H1 (cell line): ENCODE measurements around the gene KCND3. TPM values are rescaled to one million over a fixed set of nuclear protein-coding genes. Genes with fewer than 3 reads are reported as not detected.

Experiments
- CTCF ChIA-PET: fragments of 300-600 bp; sonication (Branson Sonifier 250); formaldehyde crosslinking; loops from one replicate; lab custom pipeline; 2021; ENCODE audit not compliant: partially characterized antibody; lab: Charles Lee
- POLR2A ChIA-PET: fragments of 300-600 bp; sonication (Branson Sonifier 250); formaldehyde crosslinking; loops from one replicate; lab custom pipeline; 2021; ENCODE audit warnings: inconsistent platforms; ENCODE audit not compliant: partially characterized antibody; lab: Charles Lee
- DNase-seq, 2 experiments: peaks; one replicate each; pipeline versions ENCODE4 v3.0.0 to v3.0.0-alpha.2; 2010 to 2022; ENCODE audit warnings: low spot score in 2 of 2, low read depth in 1 of 2, mixed read lengths in 1 of 2
- FAIRE-seq: peaks from 2 replicates; lab custom pipeline; 2011; peaks lifted over from hg19 to GRCh38; lab: Jason Lieb, UNC
- H2AFZ ChIP-seq: 2 replicates; pipeline ENCODE4 v1.8.1; 2012; ENCODE audit warnings: low read length, inconsistent platforms
- H2AK5ac ChIP-seq: 2 replicates; pipeline ENCODE4 v1.6.1; 2013; ENCODE audit warnings: low read depth, low read length
- H2BK120ac ChIP-seq: replicated peaks from 2 replicates; pipeline ENCODE3; 2013; ENCODE audit warnings: low read depth, low read length, inconsistent platforms
- H2BK12ac ChIP-seq: 2 replicates; pipeline ENCODE4 v1.6.1; 2013; ENCODE audit warnings: low read depth, low read length
- H2BK15ac ChIP-seq: 2 replicates; pipeline ENCODE4 v1.6.1; 2013; ENCODE audit warnings: low read length
- H2BK20ac ChIP-seq: 2 replicates; pipeline ENCODE4 v1.6.1; 2013; ENCODE audit warnings: low read length
- H2BK5ac ChIP-seq: 2 replicates; pipeline ENCODE4 v1.6.1; 2013; ENCODE audit warnings: low read depth, low read length
- H3K14ac ChIP-seq: 2 replicates; pipeline ENCODE4 v1.6.1; 2013; ENCODE audit warnings: inconsistent platforms; ENCODE audit not compliant: insufficient read length
- H3K18ac ChIP-seq: 2 replicates; pipeline ENCODE4 v1.6.1; 2013; ENCODE audit warnings: low read length; ENCODE audit errors: extremely low read depth
- H3K23ac ChIP-seq: 2 replicates; pipeline ENCODE4 v1.6.1; 2013; ENCODE audit warnings: inconsistent platforms; ENCODE audit not compliant: insufficient read length
- H3K23me2 ChIP-seq: 2 replicates; pipeline ENCODE4 v1.6.1; 2013; ENCODE audit warnings: low read depth, low read length
- H3K27ac ChIP-seq: 2 replicates; pipeline ENCODE4 v1.6.1; 2011; ENCODE audit warnings: low read depth, low read length, inconsistent platforms
- H3K27me3 ChIP-seq, 4 experiments: replicated peaks in 1 of 4; 1 replicate in 1 of 4; 2 replicates in 3 of 4; pipeline versions ENCODE4 v1.6.1 to v1.8.1; 2011 to 2013; ENCODE audit warnings: low read length in 3 of 4, mild to moderate bottlenecking in 3 of 4, inconsistent platforms in 2 of 4, mixed read lengths in 2 of 4, moderate library complexity in 1 of 4; ENCODE audit not compliant: control insufficient read depth in 3 of 4, insufficient read depth in 3 of 4; ENCODE audit errors: extremely low read depth in 1 of 4
- H3K36me3 ChIP-seq, 4 experiments: 2 replicates each; pipeline versions ENCODE4 v1.6.1 to v1.8.1; 2011 to 2013; ENCODE audit warnings: mild to moderate bottlenecking in 4 of 4, low read length in 3 of 4, moderate library complexity in 2 of 4, control low read depth in 1 of 4, inconsistent platforms in 1 of 4; ENCODE audit not compliant: insufficient read depth in 4 of 4, control insufficient read depth in 2 of 4
- H3K4ac ChIP-seq: replicated peaks from 2 replicates; pipeline ENCODE3; 2013; ENCODE audit warnings: low read length, low read depth, mixed read lengths, inconsistent platforms; ENCODE audit not compliant: insufficient read length
- H3K4me1 ChIP-seq, 4 experiments: replicated peaks in 1 of 4; 1 replicate in 1 of 4; 2 replicates in 3 of 4; pipeline versions ENCODE4 v1.6.1 to v1.8.1; 2011 to 2013; ENCODE audit warnings: low read length in 3 of 4, inconsistent platforms in 2 of 4, mixed read lengths in 1 of 4; ENCODE audit not compliant: insufficient read depth in 4 of 4, control insufficient read depth in 3 of 4
- H3K4me2 ChIP-seq, 2 experiments: 2 replicates each; pipeline versions ENCODE4 v1.6.1 to v1.8.1; 2011 to 2013; ENCODE audit warnings: low read depth in 2 of 2, low read length in 2 of 2, control low read depth in 1 of 2, inconsistent platforms in 1 of 2, mild to moderate bottlenecking in 1 of 2; ENCODE audit not compliant: insufficient read depth in 1 of 2
- H3K4me3 ChIP-seq, 4 experiments: fragments of 200-600, 300-600 bp in 1 of 4; sonication (generic), shearing (Covaris generic), sonication (Bioruptor Twin) in 1 of 4; 2 replicates each; pipeline versions ENCODE4 v1.5.1 to v1.8.1; 2011 to 2016; ENCODE audit warnings: low read length in 4 of 4, low read depth in 3 of 4, control low read depth in 2 of 4, inconsistent platforms in 2 of 4, mild to moderate bottlenecking in 2 of 4, mixed read lengths in 1 of 4, moderate library complexity in 1 of 4; ENCODE audit not compliant: insufficient read depth in 2 of 4; ENCODE audit errors: extremely low read depth in 1 of 4
- H3K56ac ChIP-seq: replicated peaks from 2 replicates; pipeline ENCODE3; 2013; ENCODE audit warnings: low read depth, mild to moderate bottlenecking, mixed read lengths, low read length, inconsistent platforms; ENCODE audit not compliant: insufficient read length
- H3K79me1 ChIP-seq: 2 replicates; pipeline ENCODE4 v1.6.1; 2013; ENCODE audit warnings: low read depth, low read length, control low read depth
- H3K79me2 ChIP-seq, 2 experiments: 2 replicates each; pipeline versions ENCODE4 v1.6.1 to v1.8.1; 2012 to 2013; ENCODE audit warnings: low read length in 2 of 2, mild to moderate bottlenecking in 2 of 2, inconsistent platforms in 1 of 2; ENCODE audit not compliant: insufficient read depth in 2 of 2, control insufficient read depth in 1 of 2
- H3K9ac ChIP-seq, 4 experiments: replicated peaks in 1 of 4; 1 replicate in 1 of 4; 2 replicates in 3 of 4; pipeline versions ENCODE4 v1.6.1 to v1.8.1; 2011 to 2013; ENCODE audit warnings: low read depth in 3 of 4, low read length in 3 of 4, control low read depth in 2 of 4, mild to moderate bottlenecking in 2 of 4, moderate library complexity in 2 of 4, inconsistent platforms in 1 of 4; ENCODE audit errors: extremely low read depth in 1 of 4
- H3K9me3 ChIP-seq, 2 experiments: 2 replicates each; pipeline versions ENCODE4 v1.6.1 to v1.8.1; 2012 to 2013; ENCODE audit warnings: mild to moderate bottlenecking in 2 of 2, moderate library complexity in 2 of 2, control low read depth in 1 of 2, inconsistent platforms in 1 of 2, low read depth in 1 of 2, low read length in 1 of 2, mixed read lengths in 1 of 2; ENCODE audit not compliant: insufficient read depth in 2 of 2
- H4K20me1 ChIP-seq, 2 experiments: replicated peaks in 1 of 2; 2 replicates each; pipeline versions ENCODE3 to v1.8.1; 2011 to 2013; ENCODE audit warnings: inconsistent platforms in 2 of 2, low read length in 2 of 2, mild to moderate bottlenecking in 1 of 2; ENCODE audit not compliant: insufficient read depth in 2 of 2, control insufficient read depth in 1 of 2
- H4K5ac ChIP-seq: 2 replicates; pipeline ENCODE4 v1.6.1; 2013; ENCODE audit warnings: low read length, low read depth, mixed read lengths, inconsistent platforms; ENCODE audit not compliant: insufficient read length
- H4K8ac ChIP-seq: 2 replicates; pipeline ENCODE4 v1.8.0; 2013; ENCODE audit warnings: mild to moderate bottlenecking, moderate library complexity, low read length, inconsistent platforms; ENCODE audit not compliant: insufficient read depth; ENCODE audit errors: extremely low read depth
- H4K91ac ChIP-seq: replicated peaks from 2 replicates; pipeline ENCODE3; 2013; ENCODE audit warnings: low read length, mixed read lengths, inconsistent platforms; ENCODE audit not compliant: insufficient read length
- CHD2 ChIP-seq: IDR thresholded peaks from 2 replicates; pipeline ENCODE4 v1.6.1; 2012; ENCODE audit warnings: low read length, improper control_type of control experiment
- E2F6 ChIP-seq: IDR thresholded peaks from 2 replicates; pipeline ENCODE4 v1.6.1; 2012; ENCODE audit warnings: inconsistent platforms
- EP300 ChIP-seq, 2 experiments: IDR thresholded peaks; 1 replicate in 1 of 2; 2 replicates in 1 of 2; pipeline ENCODE4 v1.6.1; 2011 to 2012; ENCODE audit warnings: low read depth in 2 of 2, low read length in 2 of 2, mild to moderate bottlenecking in 2 of 2, borderline replicate concordance in 1 of 2, inconsistent platforms in 1 of 2, moderate library complexity in 1 of 2
- EZH2 ChIP-seq: fragments of 200-600 bp; sonication (generic); IDR thresholded peaks from 2 replicates; pipeline ENCODE4 v1.7.1; 2012; ENCODE audit warnings: low read depth, mild to moderate bottlenecking, moderate library complexity, low read length, inconsistent platforms; ENCODE audit not compliant: severe bottlenecking
- JUND ChIP-seq: IDR thresholded peaks from 2 replicates; pipeline ENCODE4 v1.6.1; 2011; ENCODE audit warnings: mild to moderate bottlenecking, improper control_type of control experiment, low read length
- POLR2A ChIP-seq, 2 experiments: IDR thresholded peaks; 1 replicate in 1 of 2; 2 replicates in 1 of 2; pipeline ENCODE4 v1.6.1; 2011; ENCODE audit warnings: low read depth in 2 of 2, low read length in 2 of 2, mild to moderate bottlenecking in 2 of 2; ENCODE audit errors: control extremely low read depth in 1 of 2
- POLR2AphosphoS5 ChIP-seq: IDR thresholded peaks from 2 replicates; pipeline ENCODE4 v1.6.1; 2011; ENCODE audit warnings: low read depth, low read length
- POU5F1 ChIP-seq: IDR thresholded peaks from 2 replicates; pipeline ENCODE4 v1.6.1; 2011; ENCODE audit warnings: low read depth, mild to moderate bottlenecking, low read length, moderate library complexity
- RFX5 ChIP-seq: IDR thresholded peaks from 2 replicates; pipeline ENCODE4 v1.6.1; 2011; ENCODE audit warnings: low read depth, low read length, improper control_type of control experiment, borderline replicate concordance
- RNF2 ChIP-seq: fragments of 200-900, 300-1000 bp; sonication (generic); IDR thresholded peaks from 2 replicates; pipeline ENCODE4 v1.7.1; 2016; ENCODE audit warnings: borderline replicate concordance, low read depth, mild to moderate bottlenecking, antibody characterized with exemption, low read length; ENCODE audit not compliant: poor library complexity, severe bottlenecking; ENCODE audit errors: missing control alignments
- SIN3A ChIP-seq, 2 experiments: IDR thresholded peaks in 1 of 2; conservative IDR thresholded peaks in 1 of 2; 2 replicates each; pipeline ENCODE4 v1.6.1; 2011 to 2012; ENCODE audit warnings: low read length in 2 of 2, improper control_type of control experiment in 1 of 2, low read depth in 1 of 2, mild to moderate bottlenecking in 1 of 2
- SUZ12 ChIP-seq: fragments of 200-600 bp; sonication (generic); IDR thresholded peaks from 2 replicates; pipeline ENCODE4 v1.6.1; 2012; ENCODE audit warnings: mild to moderate bottlenecking, inconsistent platforms, low read length, moderate library complexity, mixed read lengths
- TAF7 ChIP-seq: optimal IDR thresholded peaks from 2 replicates; pipeline ENCODE3; 2011; ENCODE audit warnings: low read depth, mild to moderate bottlenecking, inconsistent platforms, low read length, moderate library complexity, borderline replicate concordance
- WGBS, 2 experiments: shearing (Covaris generic) in 1 of 2; methylation state at CpG; one replicate each; pipeline versions ENCODE4 v1.1.6 to v1.1.7; 2013 to 2015; ENCODE audit warnings: low lambda C conversion rate in 2 of 2, mixed read lengths in 2 of 2, inconsistent platforms in 1 of 2, low coverage in 1 of 2, missing lambda C conversion rate in 1 of 2; ENCODE audit not compliant: insufficient replicate concordance in 2 of 2, insufficient coverage in 1 of 2, insufficient read length in 1 of 2; ENCODE audit errors: extremely low coverage in 1 of 2, missing lambda C conversion rate in 1 of 2; 5-methylcytosine and 5-hydroxymethylcytosine counted together
- polyA plus RNA-seq, 7 experiments: library from polyadenylated mRNA; depleted of rRNA in 3 of 7; stranded (reverse) in 5 of 7; unstranded in 2 of 7; fragments of >200 nt in 5 of 7; fragments of 200-250 nt in 2 of 7; gene quantifications; 1 replicate in 5 of 7; 2 replicates in 1 of 7; 4 replicates in 1 of 7; pipeline versions ENCODE4 v1.2.1 to v1.2.3, GENCODE V29; 2011 to 2013; ENCODE audit warnings: missing spikeins in 2 of 7, mixed read lengths in 2 of 7
- total RNA-seq: library from RNA; stranded (reverse); fragmentation: NEBNext Ultra II Directional; extraction: Animal tissue kit (Norgen Biotek cat#: 25700); gene quantifications from 2 replicates; pipeline ENCODE4 v1.2.1, GENCODE V29; 2021

KCND3 gene
- total and polyA plus RNA-seq, 2 of the 8 experiments (the other 6 are each of a cell fraction or from before 2014, with no cell fraction given): 0.14 to 0.48 TPM

DNA sequence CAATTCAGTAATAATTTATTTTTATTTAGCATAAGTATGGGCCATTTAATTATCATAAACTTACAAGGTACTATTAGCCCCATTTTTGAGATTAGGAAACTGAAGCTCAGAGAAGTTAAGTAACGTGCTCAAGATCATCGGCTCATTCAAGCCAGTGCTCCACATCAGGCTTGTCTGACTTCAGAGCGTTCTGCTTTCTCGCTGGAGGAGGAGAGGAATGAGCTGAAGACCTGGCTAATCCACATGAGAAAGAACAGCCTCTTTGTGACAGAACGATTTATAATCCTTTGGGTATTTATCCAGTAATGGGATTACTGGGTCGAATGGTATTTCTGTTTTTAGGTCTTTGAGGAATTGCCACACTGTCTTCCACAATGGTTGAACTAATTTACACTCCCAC, 194.1 kb downstream of the KCND3 start:
- no peak for FAIRE-seq
- 90% methylated on average over 6 of the region's 6 CpGs; no CpG with 5 or more reads in 1 of the 2 experiments for WGBS, 2 experiments
- TF ChIP-seq RFX5: no peak
- TF ChIP-seq POLR2AphosphoS5: no peak
- TF ChIP-seq E2F6: no peak
- TF ChIP-seq CHD2: no peak
- no peak for TF ChIP-seq POU5F1
- no peak for TF ChIP-seq TAF7
- no peak for TF ChIP-seq EZH2
- no peak for TF ChIP-seq RNF2
- TF ChIP-seq EP300 (IDR thresholded peaks at IDR 0.05; ENCODE audit: borderline replicate concordance in 1 of 2, low read depth in 2 of 2, low read length in 2 of 2): no peak
- TF ChIP-seq JUND: no peak
- TF ChIP-seq SIN3A (conservative IDR thresholded peaks at IDR 0.05 in 1 of 2, IDR thresholded peaks at IDR 0.05 in 1 of 2; ENCODE audit: low read depth in 1 of 2, low read length in 2 of 2): no peak
- TF ChIP-seq POLR2A (IDR thresholded peaks at IDR 0.05; ENCODE audit: control extremely low read depth in 1 of 2, low read depth in 2 of 2, low read length in 2 of 2): no peak
- no peak for TF ChIP-seq SUZ12

More for the DNA sequence above, 194.1 kb downstream of the KCND3 start:
- Histone ChIP-seq H3K18ac (no peak overlapping the region), H3K4me2 (no peak overlapping the region), H2AK5ac (no peak overlapping the region), H3K23ac (no peak overlapping the region), H2BK15ac (no peak overlapping the region), H3K79me2 (no peaks in the 10 kb centered on the region), H2BK12ac (no peak overlapping the region), H3K56ac (no peak overlapping the region), H4K8ac (no peak overlapping the region), H3K14ac (no peak overlapping the region), H3K4ac (no peak overlapping the region), H4K20me1 (no peaks in the 10 kb centered on the region), H4K5ac (no peak overlapping the region), H3K4me1 (no peaks in the 10 kb centered on the region), H3K27me3 (no peaks in the 10 kb centered on the region), H3K36me3 (no peaks in the 10 kb centered on the region), H4K91ac (no peak overlapping the region), H3K9me3 (no peaks in the 10 kb centered on the region; a peak in 1 of 4 replicates), H3K23me2 (no peaks in the 10 kb centered on the region), H3K27ac (no peak overlapping the region), H2BK5ac (no peak overlapping the region), H3K9ac (no peak overlapping the region), H2BK20ac (no peak overlapping the region), H2AFZ (no peak overlapping the region), H2BK120ac (no peak overlapping the region), H3K79me1 (no peaks in the 10 kb centered on the region), H3K4me3 (no peak overlapping the region)
- ChIA-PET POLR2A (no interaction called here), CTCF (interaction anchor here (0.7 to 1.0 kb wide), 2 partner anchors 28 to 178 kb away, joined by 3 read pairs; no protein-coding TSS in a partner anchor)
- DNase-seq: no peak
